Endothelial cell of umbilical vein (primary cell): Measurements from ENCODE around the gene TSPAN14.

ENCODE experiments used
- EZH2 ChIP-seq: IDR thresholded peaks from 2 replicates; pipeline ENCODE4 v1.6.1; 2012; ENCODE audit warnings: borderline replicate concordance, low read depth, mild to moderate bottlenecking, moderate library complexity, low read length, inconsistent platforms; ENCODE audit not compliant: severe bottlenecking
- POLR2A ChIP-seq: IDR thresholded peaks from 2 replicates; pipeline ENCODE4 v1.6.1; 2012; ENCODE audit warnings: low read depth, mild to moderate bottlenecking, control low read depth, low read length
- POLR2AphosphoS5 ChIP-seq: IDR thresholded peaks from 2 replicates; pipeline ENCODE4 v1.6.1; 2012; ENCODE audit warnings: low read depth, mild to moderate bottlenecking, control low read depth, low read length, moderate library complexity; ENCODE audit not compliant: insufficient read depth
- TF ChIP-seq, protein P1 (sequence below), 2 donors: IDR thresholded peaks; 1 replicate in 1 of 2; 2 replicates in 1 of 2; pipeline ENCODE4 v1.5.1; 2011; ENCODE audit warnings: low read length in 2 of 2, mild to moderate bottlenecking in 2 of 2, moderate library complexity in 2 of 2, control low read depth in 1 of 2, inconsistent platforms in 1 of 2, low read depth in 1 of 2; ENCODE audit not compliant: insufficient read depth in 1 of 2; ENCODE audit errors: extremely low read depth in 1 of 2
- TF ChIP-seq, protein P2 (sequence below): IDR thresholded peaks from 2 replicates; pipeline ENCODE4 v1.6.1; 2011; ENCODE audit not compliant: insufficient read depth, insufficient read length

DNA sequence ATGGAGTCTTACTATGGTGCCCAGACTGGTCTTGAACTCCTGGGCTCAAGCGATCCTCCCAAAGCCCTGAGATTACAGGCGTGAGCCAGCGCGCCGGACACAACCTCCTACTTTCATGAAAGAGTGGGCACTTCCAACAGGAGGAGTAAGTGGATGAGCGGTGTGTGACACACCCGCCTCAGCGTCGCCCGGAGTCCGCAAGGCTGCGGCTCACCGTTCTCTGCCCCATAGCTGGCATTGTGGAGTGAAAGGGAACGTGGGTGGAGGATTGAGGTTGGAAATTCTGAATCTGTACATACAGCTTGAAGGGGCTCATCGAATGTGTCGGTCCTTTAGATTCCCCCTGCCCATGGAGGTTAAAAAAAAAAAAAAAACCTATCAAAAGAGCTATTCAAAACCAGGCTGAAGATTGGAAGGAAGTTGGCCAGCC lies 46.3 kb upstream of the TSPAN14 start:
- TF ChIP-seq, protein P1, sequence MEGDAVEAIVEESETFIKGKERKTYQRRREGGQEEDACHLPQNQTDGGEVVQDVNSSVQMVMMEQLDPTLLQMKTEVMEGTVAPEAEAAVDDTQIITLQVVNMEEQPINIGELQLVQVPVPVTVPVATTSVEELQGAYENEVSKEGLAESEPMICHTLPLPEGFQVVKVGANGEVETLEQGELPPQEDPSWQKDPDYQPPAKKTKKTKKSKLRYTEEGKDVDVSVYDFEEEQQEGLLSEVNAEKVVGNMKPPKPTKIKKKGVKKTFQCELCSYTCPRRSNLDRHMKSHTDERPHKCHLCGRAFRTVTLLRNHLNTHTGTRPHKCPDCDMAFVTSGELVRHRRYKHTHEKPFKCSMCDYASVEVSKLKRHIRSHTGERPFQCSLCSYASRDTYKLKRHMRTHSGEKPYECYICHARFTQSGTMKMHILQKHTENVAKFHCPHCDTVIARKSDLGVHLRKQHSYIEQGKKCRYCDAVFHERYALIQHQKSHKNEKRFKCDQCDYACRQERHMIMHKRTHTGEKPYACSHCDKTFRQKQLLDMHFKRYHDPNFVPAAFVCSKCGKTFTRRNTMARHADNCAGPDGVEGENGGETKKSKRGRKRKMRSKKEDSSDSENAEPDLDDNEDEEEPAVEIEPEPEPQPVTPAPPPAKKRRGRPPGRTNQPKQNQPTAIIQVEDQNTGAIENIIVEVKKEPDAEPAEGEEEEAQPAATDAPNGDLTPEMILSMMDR (IDR thresholded peaks at IDR 0.05; ENCODE audit: extremely low read depth in 1 of 2, insufficient read depth in 1 of 2, low read depth in 1 of 2, low read length in 2 of 2): no peak
- no peak for TF ChIP-seq POLR2A
- no peak for TF ChIP-seq POLR2AphosphoS5
- no peak for TF ChIP-seq EZH2
- TF ChIP-seq, protein P2, sequence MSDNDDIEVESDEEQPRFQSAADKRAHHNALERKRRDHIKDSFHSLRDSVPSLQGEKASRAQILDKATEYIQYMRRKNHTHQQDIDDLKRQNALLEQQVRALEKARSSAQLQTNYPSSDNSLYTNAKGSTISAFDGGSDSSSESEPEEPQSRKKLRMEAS: no peak
